Measurements from ENCODE around the gene ANP32A.

Gene ANP32A

GRCh38 chr15:68792901-68793766 lies 27.6 kb downstream of the ANP32A start:
- Histone ChIP-seq H3K9ac (ENCODE audit: insufficient read length, low read depth) (no peak overlapping the region), H3K36me3 (ENCODE audit: insufficient read depth, insufficient read length, low read length) (peaks cover 28% of the 10 kb centered on the region), H3K4me1 (ENCODE audit: insufficient read depth, insufficient read length) (peaks cover 47% of the 10 kb centered on the region), H3K27me3 (ENCODE audit: insufficient read depth, insufficient read length) (no peaks in the 10 kb centered on the region), H3K4me3 (ENCODE audit: insufficient read length, low read depth) (no peak overlapping the region), H3K9me3 (ENCODE audit: insufficient read depth, low read length) (no peaks in the 10 kb centered on the region)
- TF ChIP-seq SUZ12 (IDR thresholded peaks at IDR 0.05; ENCODE audit: extremely low read depth, insufficient read depth, insufficient read length) (no peak), ZNF274 (IDR thresholded peaks at IDR 0.05; ENCODE audit: low read depth, low read length) (no peak), YY1 (IDR thresholded peaks at IDR 0.05; ENCODE audit: insufficient read depth, insufficient read length) (no peak)
- no peak for DNase-seq (ENCODE audit: low read depth, low spot score)

- peaks cover 48% of the 10 kb centered on the region for H3K4me1 ChIP-seq (ENCODE audit: insufficient read depth, insufficient read length)
These were observed 29.0 kb downstream of the ANP32A start for GRCh38 chr15:68791431-68792283.

GRCh38 chr15:68790910-68791309 lies 29.8 kb downstream of the ANP32A start:
- Histone ChIP-seq H3K9ac (ENCODE audit: insufficient read length, low read depth) (no peak overlapping the region), H3K36me3 (ENCODE audit: insufficient read depth, insufficient read length, low read length) (peaks cover 39% of the 10 kb centered on the region), H3K27me3 (ENCODE audit: insufficient read depth, insufficient read length) (no peaks in the 10 kb centered on the region), H3K4me1 (ENCODE audit: insufficient read depth, insufficient read length) (peaks cover 46% of the 10 kb centered on the region), H3K9me3 (ENCODE audit: insufficient read depth, low read length) (no peaks in the 10 kb centered on the region), H3K4me3 (ENCODE audit: insufficient read length, low read depth) (no peak overlapping the region)
- DNase-seq (ENCODE audit: low read depth, low spot score): no peak
- no peak for TF ChIP-seq YY1 (IDR thresholded peaks at IDR 0.05; ENCODE audit: insufficient read depth, insufficient read length)
- no peak for TF ChIP-seq ZNF274 (IDR thresholded peaks at IDR 0.05; ENCODE audit: low read depth, low read length)

More at GRCh38 chr15:68791431-68792283, 29.0 kb downstream of the ANP32A start:
- no peak overlapping the region for H3K9ac ChIP-seq (ENCODE audit: insufficient read length, low read depth)
- no peak overlapping the region for H3K4me3 ChIP-seq (ENCODE audit: insufficient read length, low read depth)
- no peak for TF ChIP-seq YY1 (IDR thresholded peaks at IDR 0.05; ENCODE audit: insufficient read depth, insufficient read length)
- no peak for TF ChIP-seq SUZ12 (IDR thresholded peaks at IDR 0.05; ENCODE audit: extremely low read depth, insufficient read depth, insufficient read length)
- TF ChIP-seq ZNF274 (IDR thresholded peaks at IDR 0.05; ENCODE audit: low read depth, low read length): no peak
- H3K27me3 ChIP-seq (ENCODE audit: insufficient read depth, insufficient read length): no peaks in the 10 kb centered on the region
- H3K9me3 ChIP-seq (ENCODE audit: insufficient read depth, low read length): no peaks in the 10 kb centered on the region
- peaks cover 37% of the 10 kb centered on the region for H3K36me3 ChIP-seq (ENCODE audit: insufficient read depth, insufficient read length, low read length)
- no peak for DNase-seq (ENCODE audit: low read depth, low spot score)

GRCh38 chr15:68790242-68790575 lies 30.5 kb downstream of the ANP32A start:
- H3K4me3 ChIP-seq (ENCODE audit: insufficient read length, low read depth): no peak overlapping the region
- no peaks in the 10 kb centered on the region for H3K27me3 ChIP-seq (ENCODE audit: insufficient read depth, insufficient read length)
- TF ChIP-seq ZNF274 (IDR thresholded peaks at IDR 0.05; ENCODE audit: low read depth, low read length): no peak
- no peak for TF ChIP-seq YY1 (IDR thresholded peaks at IDR 0.05; ENCODE audit: insufficient read depth, insufficient read length)
- TF ChIP-seq SUZ12 (IDR thresholded peaks at IDR 0.05; ENCODE audit: extremely low read depth, insufficient read depth, insufficient read length): no peak
- no peak for DNase-seq (ENCODE audit: low read depth, low spot score)
- peak overlapping the region; percentile 11 for H3K9ac ChIP-seq (ENCODE audit: insufficient read length, low read depth)
- H3K9me3 ChIP-seq (ENCODE audit: insufficient read depth, low read length): no peaks in the 10 kb centered on the region
- peaks cover 48% of the 10 kb centered on the region for H3K4me1 ChIP-seq (ENCODE audit: insufficient read depth, insufficient read length)
- H3K36me3 ChIP-seq (ENCODE audit: insufficient read depth, insufficient read length, low read length): peaks cover 46% of the 10 kb centered on the region

GRCh38 chr15:68789534-68790241 lies 31.0 kb downstream of the ANP32A start:
- peak overlapping the region; percentile 58 for H3K9ac ChIP-seq (ENCODE audit: insufficient read length, low read depth)
- peak overlapping the region; percentile 5 for H3K4me3 ChIP-seq (ENCODE audit: insufficient read length, low read depth)
- H3K27me3 ChIP-seq (ENCODE audit: insufficient read depth, insufficient read length): no peaks in the 10 kb centered on the region
- DNase-seq (ENCODE audit: low read depth, low spot score): peak; percentile 95
- H3K4me1 ChIP-seq (ENCODE audit: insufficient read depth, insufficient read length): peaks cover 48% of the 10 kb centered on the region
- H3K9me3 ChIP-seq (ENCODE audit: insufficient read depth, low read length): no peaks in the 10 kb centered on the region
- H3K36me3 ChIP-seq (ENCODE audit: insufficient read depth, insufficient read length, low read length): peaks cover 52% of the 10 kb centered on the region
- TF ChIP-seq SUZ12 (IDR thresholded peaks at IDR 0.05; ENCODE audit: extremely low read depth, insufficient read depth, insufficient read length): no peak

- TF ChIP-seq SUZ12 (IDR thresholded peaks at IDR 0.05; ENCODE audit: extremely low read depth, insufficient read depth, insufficient read length) (no peak), YY1 (IDR thresholded peaks at IDR 0.05; ENCODE audit: insufficient read depth, insufficient read length) (no peak), ZNF274 (IDR thresholded peaks at IDR 0.05; ENCODE audit: low read depth, low read length) (no peak)
- Histone ChIP-seq H3K4me1 (ENCODE audit: insufficient read depth, insufficient read length) (peaks cover 48% of the 10 kb centered on the region), H3K9me3 (ENCODE audit: insufficient read depth, low read length) (no peaks in the 10 kb centered on the region), H3K4me3 (ENCODE audit: insufficient read length, low read depth) (no peak overlapping the region), H3K36me3 (ENCODE audit: insufficient read depth, insufficient read length, low read length) (peaks cover 56% of the 10 kb centered on the region), H3K27me3 (ENCODE audit: insufficient read depth, insufficient read length) (no peaks in the 10 kb centered on the region), H3K9ac (ENCODE audit: insufficient read length, low read depth) (peak overlapping the region; percentile 23)
- DNase-seq (ENCODE audit: low read depth, low spot score): no peak
These were observed 31.6 kb downstream of the ANP32A start for GRCh38 chr15:68789091-68789490.

- no peaks in the 10 kb centered on the region for H3K27me3 ChIP-seq (ENCODE audit: insufficient read depth, insufficient read length)
- DNase-seq (ENCODE audit: low read depth, low spot score): no peak
- peaks cover 45% of the 10 kb centered on the region for H3K4me1 ChIP-seq (ENCODE audit: insufficient read depth, insufficient read length)
- H3K9me3 ChIP-seq (ENCODE audit: insufficient read depth, low read length): no peaks in the 10 kb centered on the region
- no peak overlapping the region for H3K9ac ChIP-seq (ENCODE audit: insufficient read length, low read depth)
- H3K4me3 ChIP-seq (ENCODE audit: insufficient read length, low read depth): no peak overlapping the region
- no peak for TF ChIP-seq YY1 (IDR thresholded peaks at IDR 0.05; ENCODE audit: insufficient read depth, insufficient read length)
- no peak for TF ChIP-seq SUZ12 (IDR thresholded peaks at IDR 0.05; ENCODE audit: extremely low read depth, insufficient read depth, insufficient read length)
- no peak for TF ChIP-seq ZNF274 (IDR thresholded peaks at IDR 0.05; ENCODE audit: low read depth, low read length)
- peaks cover 60% of the 10 kb centered on the region for H3K36me3 ChIP-seq (ENCODE audit: insufficient read depth, insufficient read length, low read length)
These were observed 32.5 kb downstream of the ANP32A start for GRCh38 chr15:68788264-68788624.
